Measurements from ENCODE around the gene YTHDF2.
"Not testable (repeated sequence)": the region's sequence is repeated elsewhere in the genome, so short reads cannot be mapped to it uniquely, and the experiment has no call there.

YTHDF2 gene

GRCh38 chr1:28736450-28737306 lies at the start of gene YTHDF2:
TSS of gene YTHDF2 (plus strand) at chr1:28736940. CDS start at chr1:28737121, 181 bp downstream.
- peak; percentile 88 to 94 for TF ChIP-seq CTCF (IDR thresholded peaks at IDR 0.05)
- peaks cover 0 to 49% (median 34%) of the 10 kb centered on the region in 4 donors for H3K4me1 ChIP-seq
- H3K27me3 ChIP-seq: no peaks in the 10 kb centered on the region
- peak within 1 kb of the TSS; percentile 93 to 94 for H3K27ac ChIP-seq
- H3K9me3 ChIP-seq: no peaks in the 10 kb centered on the region
- peak; percentile 96 to 98 for DNase-seq
- intact Hi-C loops (cut with DNase I; ENCODE audit: low total_unique reads): no loop called here
- H3K36me3 ChIP-seq: peaks cover 19 to 31% (median 26%) of the 10 kb centered on the region in 3 donors
- peak within 1 kb of the TSS; percentile 86 to 99 for H3K4me3 ChIP-seq

- H3K9me3 ChIP-seq; H3K27ac ChIP-seq; H3K27me3 ChIP-seq; H3K4me3 ChIP-seq; DNase-seq; intact Hi-C loops (cut with DNase I; ENCODE audit: low total_unique reads); H3K4me1 ChIP-seq: not testable (repeated sequence)
- peaks cover 32 to 55% (median 32%) of the 10 kb centered on the region in 3 donors for H3K36me3 ChIP-seq
Measured at GRCh38 chr1:28691627-28692026, 45.1 kb upstream of the YTHDF2 start.

DNA sequence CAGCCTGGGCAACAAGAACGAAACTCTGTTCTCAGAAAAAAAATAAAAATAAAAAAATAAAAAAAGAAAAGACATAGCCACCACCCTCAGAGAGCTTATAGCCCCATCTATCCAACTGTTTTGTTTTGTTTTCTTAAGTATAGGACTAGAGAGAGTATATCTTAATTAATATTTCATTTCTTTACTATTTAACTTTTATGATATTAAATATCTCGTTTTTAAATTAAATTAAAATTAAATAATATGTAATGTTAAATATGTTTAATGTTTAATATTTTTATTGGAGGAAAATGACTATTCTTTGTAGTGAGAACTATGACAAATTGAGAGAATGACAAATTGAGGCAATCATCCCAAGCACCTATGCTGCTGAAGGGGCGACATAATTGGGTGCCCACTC lies 33.1 kb upstream of the YTHDF2 start:
- Histone ChIP-seq H3K4me3 (no peak overlapping the region), H3K9me3 (no peaks in the 10 kb centered on the region), H3K27me3 (no peaks in the 10 kb centered on the region), H3K27ac (no peak overlapping the region), H3K4me1 (no peaks in the 10 kb centered on the region), H3K36me3 (peaks cover 70 to 95% (median 84%) of the 10 kb centered on the region in 3 donors)
- intact Hi-C loops (cut with DNase I; ENCODE audit: low total_unique reads): no loop called here
- DNase-seq: no peak
- TF ChIP-seq CTCF (IDR thresholded peaks at IDR 0.05): no peak

GRCh38 chr1:28716336-28716735 lies 20.4 kb upstream of the YTHDF2 start:
- Histone ChIP-seq H3K4me1 (no peaks in the 10 kb centered on the region), H3K9me3 (no peaks in the 10 kb centered on the region), H3K4me3 (no peak overlapping the region), H3K27me3 (no peaks in the 10 kb centered on the region), H3K27ac (no peak overlapping the region), H3K36me3 (peaks cover 17 to 50% (median 23%) of the 10 kb centered on the region in 3 donors)
- no peak for TF ChIP-seq CTCF (IDR thresholded peaks at IDR 0.05)
- intact Hi-C loops (cut with DNase I; ENCODE audit: low total_unique reads): no loop called here
- DNase-seq: no peak

GRCh38 chr1:28718166-28718565 lies 18.6 kb upstream of the YTHDF2 start:
- intact Hi-C loops (cut with DNase I; ENCODE audit: low total_unique reads): no loop called here
- H3K4me1 ChIP-seq: no peaks in the 10 kb centered on the region
- no peak for TF ChIP-seq CTCF (IDR thresholded peaks at IDR 0.05)
- no peak overlapping the region for H3K27ac ChIP-seq
- no peak for DNase-seq
- peaks cover 9 to 32% (median 19%) of the 10 kb centered on the region in 3 donors for H3K36me3 ChIP-seq
- H3K9me3 ChIP-seq: no peaks in the 10 kb centered on the region
- H3K27me3 ChIP-seq: no peaks in the 10 kb centered on the region
- H3K4me3 ChIP-seq: no peak overlapping the region

DNA sequence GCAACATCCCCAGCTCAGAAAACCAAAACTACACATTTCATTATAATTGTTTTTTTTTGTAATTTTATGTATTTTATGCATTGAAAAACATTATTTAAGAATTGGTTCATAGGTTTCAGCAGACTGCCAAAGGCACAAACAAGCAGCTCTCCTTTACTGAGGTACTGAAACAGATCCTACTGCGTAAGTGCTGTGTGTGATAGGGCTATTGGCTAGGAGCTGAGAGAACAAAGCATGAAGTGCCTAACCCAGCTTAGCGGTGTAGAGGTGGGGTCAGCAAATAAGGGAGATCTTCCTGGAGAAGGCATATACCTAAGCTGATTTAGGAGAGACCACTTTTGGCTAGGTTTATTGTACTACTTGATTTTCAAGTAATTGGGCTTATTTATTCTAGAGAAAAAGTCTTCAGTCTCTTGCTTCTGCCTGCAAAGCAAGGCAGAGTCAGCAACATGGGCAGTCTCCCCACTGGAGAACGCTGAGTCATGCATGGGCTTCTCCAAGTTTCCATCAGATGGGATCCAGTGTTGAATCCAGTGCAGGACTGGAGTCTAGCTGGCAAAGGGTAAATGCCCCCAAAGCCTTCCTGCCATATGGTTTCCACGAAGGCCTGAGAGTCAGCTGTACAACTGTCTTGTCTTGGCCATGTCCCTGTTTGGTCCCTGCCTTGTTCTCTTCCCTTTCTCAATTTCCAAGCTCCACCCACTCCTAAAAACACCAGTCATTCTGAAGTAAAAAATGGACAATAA lies 18.0 kb upstream of the YTHDF2 start:
- H3K27ac ChIP-seq: no peak overlapping the region

More for the DNA sequence above, 18.0 kb upstream of the YTHDF2 start:
- H3K4me1 ChIP-seq: no peaks in the 10 kb centered on the region
- intact Hi-C loops (cut with DNase I; ENCODE audit: low total_unique reads): no loop called here
- peaks cover 9 to 26% (median 14%) of the 10 kb centered on the region in 3 donors for H3K36me3 ChIP-seq
- no peaks in the 10 kb centered on the region for H3K27me3 ChIP-seq
- no peak for TF ChIP-seq CTCF (IDR thresholded peaks at IDR 0.05)
- H3K4me3 ChIP-seq: no peak overlapping the region
- DNase-seq: no peak
- H3K9me3 ChIP-seq: no peaks in the 10 kb centered on the region
